Motor neuron (in vitro differentiated cells): ENCODE results near the gene CREBRF. TPM values are rescaled to one million over a fixed set of nuclear protein-coding genes. Genes with fewer than 3 reads are reported as not detected.
"Not testable (repeated sequence)": the region's sequence is repeated elsewhere in the genome, so short reads cannot be mapped to it uniquely, and the experiment has no call there.

ENCODE experiments used
- ATAC-seq, 8 experiments: fragments of 200-7000 bp; cut with Tn5 transposase; replicated peaks in 6 of 8; 2 replicates each; pipeline ENCODE4 v1.8.0; 2021; ENCODE audit warnings: mild to moderate bottlenecking in 8 of 8, moderate library complexity in 8 of 8
- H3K27ac ChIP-seq, 2 donors: fragments of 250-450 bp; sonication (Bioruptor Pico); 2 replicates each; pipeline ENCODE4 v1.9.0; 2021; ENCODE audit warnings: antibody characterized with exemption in 2 of 2, mild to moderate bottlenecking in 2 of 2, moderate library complexity in 1 of 2
- H3K4me1 ChIP-seq, 2 donors: fragments of 250-450 bp; sonication (Bioruptor Pico); replicated peaks in 1 of 2; 2 replicates each; pipeline ENCODE4 v1.6.1; 2021; ENCODE audit warnings: antibody characterized with exemption in 2 of 2, mild to moderate bottlenecking in 2 of 2, moderate library complexity in 1 of 2
- H3K4me3 ChIP-seq, 5 donors: fragments of 250-450 bp; sonication (Bioruptor Pico); 2 replicates each; pipeline ENCODE4 v1.9.0; 2021; ENCODE audit warnings: antibody characterized with exemption in 5 of 5, mild to moderate bottlenecking in 5 of 5, moderate library complexity in 4 of 5
- WGBS, 10 experiments: fragments of 450-650 bp; shearing (Covaris generic); methylation state at CpG; one replicate each; pipeline ENCODE4 v1.0.0; 2022; 5-methylcytosine and 5-hydroxymethylcytosine counted together
- in situ Hi-C, 9 experiments: fragments of 400-800 bp; cut with MboI; loops; one replicate each; pipeline ENCODE4 v1.15.0; 2021; ENCODE audit warnings: low sequenced_read_pairs in 9 of 9, low pct_unique_long_range_greater_than_20kb in 2 of 9; ENCODE audit not compliant: unreplicated experiment in 9 of 9
- total RNA-seq, 8 experiments: library from RNA; unstranded; fragments of 300-600 nt; gene quantifications; 2 replicates each; pipeline versions ENCODE4 v1.2.3 to v1.2.4, GENCODE V29; 2022

Gene CREBRF
- total RNA-seq, 8 experiments from 2014 or later, result 7.9 to 20.8 (median 15.6) TPM

- 60 to 93% (median 87%) methylated on average over 1 to 7 of the region's 7 CpGs; no CpG with 5 or more reads in 3 of the 10 experiments for WGBS, 10 experiments
- ATAC-seq, result no peak
- in situ Hi-C loops, result no loop called here
- Histone ChIP-seq H3K4me1 (no peaks in the 10 kb centered on the region), H3K27ac (no peak overlapping the region), H3K4me3 (no peak overlapping the region)
Observed at GRCh38 chr5:173041881-173042762, 14.0 kb upstream of the CREBRF start.

GRCh38 chr5:173042763-173043107 lies 13.4 kb upstream of the CREBRF start:
- 40 to 92% (median 80%) methylated on average over 1 to 3 of the region's 3 CpGs; no CpG with 5 or more reads in 1 of the 10 experiments for WGBS, 10 experiments
- in situ Hi-C loops, result no loop called here

GRCh38 chr5:173045474-173045873 lies 10.7 kb upstream of the CREBRF start:
- no peak for ATAC-seq
- 0 to 76% (median 22%) methylated on average over 1 to 7 of the region's 8 CpGs; no CpG with 5 or more reads in 2 of the 10 experiments for WGBS, 10 experiments
- in situ Hi-C loops, result no loop called here
- H3K27ac ChIP-seq, result no peak overlapping the region
- H3K4me3 ChIP-seq, result no peak overlapping the region
- H3K4me1 ChIP-seq, result no peaks in the 10 kb centered on the region

More at GRCh38 chr5:173042763-173043107, 13.4 kb upstream of the CREBRF start:
- H3K4me1 ChIP-seq, result no peaks in the 10 kb centered on the region
- no peak overlapping the region for H3K27ac ChIP-seq
- ATAC-seq, result no peak
- H3K4me3 ChIP-seq, result no peak overlapping the region

GRCh38 chr5:173047096-173047837 lies 8.9 kb upstream of the CREBRF start:
- 62 to 100% (median 74%) methylated on average over 1 to 4 of the region's 12 CpGs; no CpG with 5 or more reads in 1 of the 10 experiments for WGBS, 10 experiments
- not testable (repeated sequence) for ATAC-seq, H3K27ac ChIP-seq

GRCh38 chr5:173047838-173048105 lies 8.4 kb upstream of the CREBRF start:
- 0 to 89% (median 82%) methylated on average over 1 to 6 of the region's 6 CpGs; no CpG with 5 or more reads in 4 of the 10 experiments for WGBS, 10 experiments
- no peak for ATAC-seq

More at GRCh38 chr5:173047096-173047837, 8.9 kb upstream of the CREBRF start:
- H3K4me1 ChIP-seq, in situ Hi-C loops, H3K4me3 ChIP-seq: not testable (repeated sequence)

GRCh38 chr5:173050791-173051190 lies 5.4 kb upstream of the CREBRF start:
- H3K4me3 ChIP-seq, result no peak overlapping the region
- 40 to 94% (median 60%) methylated on average over 1 to 2 of the region's 2 CpGs; no CpG with 5 or more reads in 5 of the 10 experiments for WGBS, 10 experiments
- no peaks in the 10 kb centered on the region for H3K4me1 ChIP-seq
- no peak overlapping the region for H3K27ac ChIP-seq
- in situ Hi-C loops, result no loop called here
- no peak for ATAC-seq

More at GRCh38 chr5:173047838-173048105, 8.4 kb upstream of the CREBRF start:
- in situ Hi-C loops, result no loop called here
- H3K27ac ChIP-seq, result no peak overlapping the region
- H3K4me1 ChIP-seq, result no peaks in the 10 kb centered on the region
- H3K4me3 ChIP-seq, result no peak overlapping the region

- Histone ChIP-seq H3K4me1 (no peaks in the 10 kb centered on the region), H3K4me3 (no peak overlapping the region), H3K27ac (no peak overlapping the region)
- WGBS, 10 experiments, result 41 to 88% (median 70%) methylated on average over 1 to 5 of the region's 5 CpGs; no CpG with 5 or more reads in 1 of the 10 experiments
- in situ Hi-C loops, result no loop called here
- ATAC-seq, result peak in 1 of 8 experiments; percentile 5
Observed at GRCh38 chr5:173051746-173052145, 4.4 kb upstream of the CREBRF start.

- in situ Hi-C loops, result no loop called here
- WGBS, 10 experiments, result 51 to 100% (median 80%) methylated on average over 1 to 3 of the region's 3 CpGs; no CpG with 5 or more reads in 1 of the 10 experiments
- ATAC-seq, result no peak
- H3K4me3 ChIP-seq, result no peak overlapping the region
- peaks cover 0 to 2% of the 10 kb centered on the region in 2 donors for H3K4me1 ChIP-seq
- H3K27ac ChIP-seq, result no peak overlapping the region
Observed at GRCh38 chr5:173053041-173053440, 3.1 kb upstream of the CREBRF start.

- ATAC-seq, result no peak
- in situ Hi-C loops, result no loop called here
- Histone ChIP-seq H3K27ac (no peak overlapping the region), H3K4me1 (peaks cover 0 to 7% of the 10 kb centered on the region in 2 donors), H3K4me3 (peak overlapping the region; percentile 88 to 98 (median 93))
- 9 to 100% (median 26%) methylated on average over 1 to 10 of the region's 10 CpGs for WGBS, 10 experiments
Observed at GRCh38 chr5:173055042-173055721, 970 bp upstream of the CREBRF start.

- whole genome bisulfite sequencing, 10 experiments, result 0 to 5% (median 0%) methylated on average over 2 to 11 of the region's 11 CpGs; no CpG with 5 or more reads in 2 of the 10 experiments
- in situ Hi-C loops, result no loop called here
- H3K27ac ChIP-seq, result no peak overlapping the region
Observed at GRCh38 chr5:173055722-173055982, 500 bp upstream of the CREBRF start.

GRCh38 chr5:173056783-173057061 lies 570 bp downstream of the CREBRF start:
- H3K27ac ChIP-seq, result peak overlapping the region; percentile 73 to 85
- WGBS, 10 experiments, result no CpG with 5 or more reads among the region's 27 CpGs

More at GRCh38 chr5:173055722-173055982, 500 bp upstream of the CREBRF start:
- Histone ChIP-seq H3K4me1 (peaks cover 0 to 7% of the 10 kb centered on the region in 2 donors), H3K4me3 (peak overlapping the region; percentile 88 to 98 (median 93))
- ATAC-seq, result no peak

GRCh38 chr5:173057062-173057924 lies 1.1 kb downstream of the CREBRF start:
- Histone ChIP-seq H3K27ac (peak overlapping the region; percentile 73 to 85), H3K4me1 (peaks cover 0 to 7% of the 10 kb centered on the region in 2 donors), H3K4me3 (peak overlapping the region; percentile 88 to 98 (median 93))
- WGBS, 10 experiments, result 0 to 7% (median 0%) methylated on average over 1 to 10 of the region's 38 CpGs; no CpG with 5 or more reads in 2 of the 10 experiments
- in situ Hi-C loops, result no loop called here
- peak; percentile 83 to 91 (median 88) for ATAC-seq

More at GRCh38 chr5:173056783-173057061, 570 bp downstream of the CREBRF start:
- Histone ChIP-seq H3K4me3 (peak overlapping the region; percentile 88 to 98 (median 93)), H3K4me1 (peaks cover 0 to 7% of the 10 kb centered on the region in 2 donors)
- in situ Hi-C loops, result no loop called here
- ATAC-seq, result peak in 4 of 8 experiments; percentile 34 to 58 (median 50)
